ENCODE results near the gene HDAC8. TPM values are rescaled to one million over a fixed set of nuclear protein-coding genes. Genes with fewer than 3 reads are reported as not detected.

The HDAC8 gene
- total and polyA plus RNA-seq, 9 of the 15 experiments (the other 6 are each of a cell fraction or from before 2014, with no cell fraction given) = 18.9 to 53.8 (median 28.7) TPM

DNA sequence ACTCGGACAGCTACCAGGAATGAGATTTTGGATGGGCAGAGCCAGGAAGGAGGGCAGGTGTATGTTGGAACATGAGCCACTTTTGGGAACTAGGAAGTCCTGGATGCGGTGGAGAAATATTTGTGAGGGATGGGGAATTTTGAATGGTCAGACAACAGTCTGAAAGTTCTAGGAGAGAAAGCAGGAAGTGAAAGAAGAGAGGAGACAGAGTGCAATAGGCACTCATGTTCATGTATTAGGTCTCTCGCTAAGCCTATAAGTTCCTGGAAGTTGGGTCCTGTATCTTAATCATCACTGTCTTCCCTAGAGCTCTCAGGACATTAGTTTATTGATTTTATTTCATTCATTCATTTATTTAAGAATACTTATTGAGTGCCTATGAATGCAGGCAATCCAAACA, 201.2 kb downstream of the HDAC8 start:
- no peaks in the 10 kb centered on the region for H3K27me3 ChIP-seq (ENCODE audit: control insufficient read depth in 2 of 2, insufficient read depth in 2 of 2, low read length in 2 of 2)
- no peaks in the 10 kb centered on the region for H3K79me2 ChIP-seq (ENCODE audit: control insufficient read depth, insufficient read depth, low read length)
- no TSS peak for BruUV-seq (replicated peaks)
- FAIRE-seq (no peak), ATAC-seq (no peak), DNase-seq (ENCODE audit: extremely low read depth in 1 of 4, low spot score in 3 of 4) (no peak)
- H3K27ac ChIP-seq (ENCODE audit: extremely low read depth, low read depth, low read length) = no peak overlapping the region
- POLR2A ChIA-PET = no interaction called here
- no peak overlapping the region for H3K4me2 ChIP-seq (ENCODE audit: insufficient read depth, low read length)
- in situ Hi-C loops (cut with MboI) = no loop called here
- CTCF ChIA-PET (ENCODE audit: low intra/inter-chr PET ratio) = no interaction called here
- no peaks in the 10 kb centered on the region for H3K9me3 ChIP-seq (replicated peaks; ENCODE audit: control insufficient read depth, insufficient read depth, low read depth, low read length)
- peaks cover 7 to 10% of the 10 kb centered on the region in 2 experiments; a peak in 3 of 5 replicates for H3K4me1 ChIP-seq (replicated peaks in 1 of 2; ENCODE audit: control insufficient read depth in 2 of 2, insufficient read depth in 2 of 2, low read length in 2 of 2)
- no peak overlapping the region for H2AFZ ChIP-seq (ENCODE audit: low read depth, low read length)
- H3K4me3 ChIP-seq = no peak overlapping the region
- H3K36me3 ChIP-seq (ENCODE audit: control insufficient read depth, insufficient read depth, low read length) = no peaks in the 10 kb centered on the region
- H4K20me1 ChIP-seq (replicated peaks; ENCODE audit: control insufficient read depth, insufficient read depth, low read length) = no peaks in the 10 kb centered on the region
- H3K9me1 ChIP-seq (ENCODE audit: control insufficient read depth, insufficient read depth, low read length) = peaks cover 2% of the 10 kb centered on the region
- intact Hi-C loops (cut with micrococcal nuclease) = no loop called here
- WGBS (ENCODE audit: insufficient coverage, low coverage, missing lambda C conversion rate) = 37% methylated on average over 3 of the region's 3 CpGs
- TF ChIP-seq NFE2 (IDR thresholded peaks at IDR 0.05; ENCODE audit: low read depth) (no peak), ZFP30 (CRISPR knock-in tag; IDR thresholded peaks at IDR 0.05; ENCODE audit: borderline replicate concordance) (no peak), FOXJ3 (CRISPR knock-in tag; IDR thresholded peaks at IDR 0.05) (no peak), SETDB1 (IDR thresholded peaks at IDR 0.05; ENCODE audit: low read length) (no peak), PREB (CRISPR knock-in tag; IDR thresholded peaks at IDR 0.05) (no peak), ZNF639 (CRISPR knock-in tag; conservative IDR thresholded peaks at IDR 0.05 in 1 of 2, IDR thresholded peaks at IDR 0.05 in 1 of 2) (no peak), POLR3G (IDR thresholded peaks at IDR 0.05; ENCODE audit: extremely low read depth, insufficient read length, insufficient replicate concordance) (no peak), RBFOX2 (IDR thresholded peaks at IDR 0.05; ENCODE audit: low read depth, low read length) (no peak), ZFPM2 (CRISPR knock-in tag; IDR thresholded peaks at IDR 0.05) (no peak), ZNF644 (tag; IDR thresholded peaks at IDR 0.05; ENCODE audit: low read depth) (no peak), ZNF239 (CRISPR knock-in tag; IDR thresholded peaks at IDR 0.05) (no peak), POLR2AphosphoS2 (IDR thresholded peaks at IDR 0.05; ENCODE audit: low read length) (no peak), HMG20A (CRISPR knock-in tag; conservative IDR thresholded peaks at IDR 0.05) (no peak)
- TF ChIP-seq, protein P1, sequence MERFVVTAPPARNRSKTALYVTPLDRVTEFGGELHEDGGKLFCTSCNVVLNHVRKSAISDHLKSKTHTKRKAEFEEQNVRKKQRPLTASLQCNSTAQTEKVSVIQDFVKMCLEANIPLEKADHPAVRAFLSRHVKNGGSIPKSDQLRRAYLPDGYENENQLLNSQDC (CRISPR knock-in tag; IDR thresholded peaks at IDR 0.05) = no peak
- no peak overlapping the region for H3K9ac ChIP-seq (ENCODE audit: insufficient read depth in 1 of 2, low read depth in 2 of 2, low read length in 2 of 2)
